Skin epidermis (tissue), 12 donors: ENCODE data around the gene CCDC106.

ENCODE experiments used
- H3K27ac ChIP-seq, 21 experiments: fragments of 200-600 bp; sonication (generic) in 11 of 21; one replicate each; pipeline ENCODE4 v1.5.0; 2020; ENCODE audit warnings: mild to moderate bottlenecking in 3 of 21, inconsistent platforms in 2 of 21, moderate library complexity in 2 of 21
- H3K4me3 ChIP-seq, 7 experiments: fragments of 200-600 bp; sonication (generic) in 2 of 7; one replicate each; pipeline ENCODE4 v1.5.0; 2020; ENCODE audit warnings: inconsistent platforms in 2 of 7, mild to moderate bottlenecking in 2 of 7, moderate library complexity in 1 of 7

Gene CCDC106

DNA sequence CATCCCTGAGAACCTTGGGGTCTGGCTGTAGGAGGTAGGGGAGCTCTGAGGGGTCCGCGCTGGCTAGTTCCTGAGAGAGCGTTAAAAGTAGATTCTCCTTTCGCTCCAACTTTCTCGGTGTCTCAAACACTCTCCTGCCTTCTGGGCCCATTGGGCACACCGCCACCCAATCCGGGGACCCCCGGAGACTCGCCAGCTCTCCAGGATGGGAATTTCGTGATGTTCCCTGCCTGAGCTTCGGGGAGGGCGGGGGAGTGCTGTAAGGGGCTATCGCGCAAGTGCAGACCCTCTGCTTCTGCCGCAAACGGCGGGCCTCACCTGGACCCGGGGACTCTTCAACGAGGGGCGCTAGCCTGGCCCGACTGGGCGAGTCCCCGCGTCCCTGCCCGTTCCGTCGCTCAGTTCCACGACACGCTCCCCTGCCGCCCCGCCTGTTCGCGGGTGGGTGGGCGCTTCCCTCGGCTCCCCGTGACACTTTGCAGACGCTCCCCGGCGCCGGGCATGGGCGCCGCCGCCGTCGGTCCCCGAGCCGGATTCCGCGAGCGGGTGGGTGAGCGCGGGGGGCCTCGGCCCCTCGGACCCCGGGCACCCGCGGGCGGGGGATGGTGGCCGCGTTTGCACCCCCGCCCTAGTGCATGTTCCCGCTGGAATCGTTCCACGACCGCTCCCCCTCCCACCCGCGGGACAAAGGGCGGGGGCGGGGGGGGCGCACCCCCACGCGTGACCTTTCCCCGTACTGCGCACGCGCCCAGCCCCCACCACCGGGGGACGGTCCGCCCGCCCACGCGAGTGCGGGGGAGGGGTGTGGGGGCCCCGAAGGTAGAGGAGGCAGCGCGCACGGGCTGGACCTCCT is at the start of gene CCDC106:
CCDC106 (plus strand) TSS at position 481 of the 853 bp plus-strand sequence. CDS start 835 bp downstream, outside the sequence.
- H3K4me3 ChIP-seq, result peak within 1 kb of the TSS; percentile 55 to 87 (median 70)
- peak within 1 kb of the TSS; percentile 43 to 91 (median 87) for H3K27ac ChIP-seq

DNA sequence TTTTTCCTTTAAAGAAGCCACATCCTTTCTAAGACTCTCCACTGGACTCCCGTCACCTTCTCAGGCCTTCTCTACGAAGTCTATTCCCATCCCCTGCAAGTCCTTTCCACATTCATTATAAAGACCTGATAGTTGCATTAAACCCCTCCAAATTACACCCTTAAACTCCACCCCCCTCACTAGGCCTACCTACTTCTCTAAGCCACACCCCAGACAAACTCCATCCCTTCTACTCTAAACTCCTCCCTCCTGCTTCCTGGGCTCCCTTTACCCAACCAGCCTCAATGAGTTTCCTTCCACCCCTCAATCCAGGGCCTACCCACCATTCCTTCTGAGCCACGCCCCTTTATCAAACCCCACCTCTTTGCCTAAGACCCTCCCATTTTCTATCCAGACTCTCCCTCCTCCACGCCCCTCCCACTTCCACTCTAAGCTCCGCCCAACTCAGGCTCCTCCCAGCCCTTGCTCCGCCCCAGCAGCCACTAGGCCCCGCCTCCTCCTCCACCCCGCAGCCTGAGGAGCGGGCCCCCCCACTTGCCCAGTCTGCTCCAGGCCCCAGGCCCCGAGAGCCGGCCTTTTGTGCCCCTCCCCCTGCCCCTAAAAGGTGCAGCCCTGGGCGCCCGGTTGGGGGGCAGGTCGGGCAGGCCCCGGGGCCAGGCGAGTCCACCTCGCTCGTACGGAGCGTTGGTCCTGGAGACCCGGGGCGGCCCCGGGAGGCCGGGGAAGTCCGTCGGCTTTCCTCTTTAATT is 49.1 kb upstream of the CCDC106 start:
- Histone ChIP-seq H3K4me3 (peak overlapping the region; percentile 60 to 94 (median 72)), H3K27ac (peak overlapping the region; percentile 57 to 99 (median 97))

- Histone ChIP-seq H3K4me3 (peak within 1 kb of the TSS; percentile 60 to 94 (median 72)), H3K27ac (peak within 1 kb of the TSS; percentile 84 to 99 (median 97))
Measured at GRCh38 chr19:55599468-55599841, 48.6 kb upstream of the CCDC106 start, which contains the start of gene FIZ1. Gene FIZ1, minus strand, starts transcription at chr19:55599517. Its CDS starts 1,652 bp downstream, at chr19:55597865.

DNA sequence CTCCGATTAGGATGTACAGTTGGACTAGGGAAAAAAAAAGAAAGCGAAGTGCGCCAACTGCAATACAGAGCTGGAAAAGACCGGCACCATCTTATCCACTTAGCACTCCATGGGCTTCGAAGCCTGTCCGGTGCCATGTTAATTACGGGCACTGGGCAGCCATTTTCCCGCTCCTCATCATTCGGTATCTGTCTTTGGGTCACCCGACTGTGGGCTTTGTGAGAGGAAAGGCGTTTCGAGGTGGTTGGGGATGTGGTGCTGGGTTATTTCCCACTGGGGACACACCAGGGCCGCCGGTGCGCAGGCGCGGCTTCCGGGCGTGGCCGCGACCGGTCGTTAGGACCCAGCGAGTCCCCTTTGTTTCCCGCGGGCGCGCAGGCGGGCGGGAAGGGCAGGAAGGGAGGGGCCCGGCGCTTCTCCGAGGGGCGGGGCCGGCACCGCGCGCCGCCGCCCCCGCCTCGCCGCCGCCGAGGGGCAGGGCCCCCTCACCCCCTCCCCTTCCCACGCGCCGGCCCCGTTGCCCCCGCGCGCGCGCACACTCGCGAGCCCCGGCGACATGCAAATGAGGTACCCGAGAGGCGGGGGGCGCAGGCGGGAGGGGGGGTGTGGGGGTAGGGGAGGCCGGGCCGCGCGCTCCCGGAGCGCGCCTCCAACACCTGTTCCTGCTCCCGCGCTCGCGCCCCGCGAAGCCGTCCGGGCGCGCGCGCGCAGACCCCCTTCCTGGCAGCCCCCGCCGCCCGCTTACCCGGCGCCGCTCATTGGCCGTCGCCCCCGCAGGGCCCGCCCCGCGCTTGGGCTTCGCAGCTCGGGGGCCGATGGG is 48.0 kb upstream of the CCDC106 start, which contains the start of gene ZNF524:
ZNF524 (plus strand) TSS at position 447 of the 820 bp plus-strand sequence. CDS start 1,825 bp downstream, outside the sequence.
- H3K27ac ChIP-seq, result peak within 1 kb of the TSS; percentile 84 to 99 (median 97)
- peak within 1 kb of the TSS; percentile 60 to 94 (median 72) for H3K4me3 ChIP-seq

DNA sequence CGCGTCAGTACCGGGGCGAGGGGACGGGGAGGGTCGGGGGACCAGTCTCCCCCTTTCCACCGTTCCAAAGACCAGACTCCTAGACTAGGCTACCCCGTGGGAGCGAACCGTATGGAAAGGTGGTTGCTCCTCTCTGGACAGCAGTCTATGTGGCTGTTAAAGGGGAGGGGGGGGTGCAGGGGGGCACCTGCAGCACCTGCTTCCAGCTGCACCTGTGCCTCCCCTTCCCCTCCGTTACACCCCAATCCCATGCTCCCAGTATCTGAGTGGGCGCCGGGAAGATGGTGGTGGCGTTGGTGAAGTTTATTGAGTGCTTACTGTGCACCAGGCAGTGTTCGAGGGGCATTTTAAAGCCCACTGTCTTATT is 47.4 kb upstream of the CCDC106 start:
- Histone ChIP-seq H3K27ac (peak overlapping the region; percentile 84 to 99 (median 97)), H3K4me3 (peak overlapping the region; percentile 60 to 94 (median 72))

GRCh38 chr19:55601084-55601483 is 46.9 kb upstream of the CCDC106 start:
- H3K27ac ChIP-seq, result peak overlapping the region in 20 of 21 experiments; percentile 4 to 99 (median 97)

DNA sequence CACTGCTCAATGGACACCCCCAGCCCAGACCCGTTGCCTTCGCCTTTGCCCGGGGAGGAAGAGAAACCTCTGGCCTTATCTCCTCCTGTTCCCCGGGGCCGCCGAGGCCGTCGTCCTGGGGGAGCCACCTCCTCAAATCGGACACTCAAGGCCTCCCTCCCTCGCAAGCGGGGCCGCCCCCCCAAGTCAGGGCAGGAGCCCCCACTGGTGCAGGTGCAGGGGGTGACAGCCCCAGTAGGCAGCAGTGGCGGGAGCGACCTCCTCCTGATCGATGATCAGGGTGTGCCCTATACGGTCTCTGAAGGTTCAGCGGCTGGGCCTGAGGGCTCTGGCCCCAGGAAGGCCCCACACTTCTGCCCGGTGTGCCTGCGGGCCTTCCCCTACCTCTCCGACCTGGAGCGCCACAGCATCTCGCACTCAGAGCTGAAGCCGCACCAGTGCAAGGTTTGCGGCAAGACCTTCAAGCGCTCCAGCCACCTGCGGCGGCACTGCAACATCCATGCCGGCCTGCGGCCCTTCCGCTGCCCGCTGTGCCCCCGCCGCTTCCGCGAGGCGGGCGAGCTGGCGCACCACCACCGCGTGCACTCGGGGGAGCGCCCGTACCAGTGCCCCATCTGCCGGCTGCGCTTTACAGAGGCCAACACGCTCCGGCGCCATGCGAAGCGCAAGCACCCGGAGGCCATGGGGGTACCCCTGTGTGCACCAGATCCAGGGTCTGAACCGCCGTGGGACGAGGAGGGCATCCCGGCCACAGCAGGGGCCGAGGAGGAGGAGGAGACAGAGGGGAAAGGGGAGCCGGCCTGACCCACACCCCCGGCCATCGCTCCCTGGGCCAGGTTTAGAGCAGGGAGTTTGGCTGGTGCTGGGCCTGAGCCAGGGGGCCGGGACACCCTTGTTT is 45.7 kb upstream of the CCDC106 start:
- H3K4me3 ChIP-seq, result no peak overlapping the region
- H3K27ac ChIP-seq, result peak overlapping the region in 6 of 21 experiments; percentile 5 to 99 (median 98)

More at GRCh38 chr19:55601084-55601483, 46.9 kb upstream of the CCDC106 start:
- peak overlapping the region; percentile 60 to 94 (median 72) for H3K4me3 ChIP-seq

- no peak overlapping the region for H3K4me3 ChIP-seq
- H3K27ac ChIP-seq, result peak overlapping the region in 1 of 21 experiments; percentile 5
Measured at GRCh38 chr19:55603115-55603514, 44.9 kb upstream of the CCDC106 start.

DNA sequence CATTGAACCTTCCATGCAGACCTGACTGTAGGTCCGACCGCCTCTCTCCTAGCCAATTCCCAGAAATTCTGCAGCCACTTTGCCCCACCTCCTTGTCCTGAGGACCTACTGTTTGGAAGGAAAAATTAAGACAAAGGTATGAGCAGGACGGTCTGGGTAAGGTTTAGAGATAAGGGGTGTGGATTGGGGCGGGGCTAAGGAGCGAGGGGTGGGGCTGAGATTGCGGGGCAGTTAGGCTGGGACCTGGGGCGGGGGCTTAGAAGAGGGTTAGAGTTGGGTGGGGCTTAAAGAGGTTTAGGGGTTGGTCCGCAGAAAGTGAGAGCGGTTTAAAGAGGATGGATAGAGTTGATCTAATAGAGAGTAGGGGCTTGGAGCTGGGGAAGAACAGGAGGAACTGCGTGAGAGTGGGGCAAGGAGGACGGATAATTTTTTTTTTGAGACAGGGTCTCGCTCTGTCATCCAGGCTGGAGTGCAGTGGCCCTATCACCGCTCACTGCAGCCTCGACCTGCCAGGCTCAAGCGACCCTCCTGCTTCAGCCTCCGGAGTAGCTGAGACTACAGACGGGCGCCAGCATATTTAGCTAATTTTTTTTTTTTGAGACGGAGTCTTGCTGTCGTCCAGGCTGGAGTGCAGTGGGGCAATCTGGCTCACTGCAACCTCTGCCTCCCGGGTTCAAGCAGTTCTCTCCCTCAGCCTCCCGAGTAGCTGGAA is 44.3 kb upstream of the CCDC106 start:
- Histone ChIP-seq H3K27ac (peak overlapping the region in 14 of 21 experiments; percentile 94 to 100 (median 97)), H3K4me3 (peak overlapping the region in 2 of 7 experiments; percentile 87 to 92)

DNA sequence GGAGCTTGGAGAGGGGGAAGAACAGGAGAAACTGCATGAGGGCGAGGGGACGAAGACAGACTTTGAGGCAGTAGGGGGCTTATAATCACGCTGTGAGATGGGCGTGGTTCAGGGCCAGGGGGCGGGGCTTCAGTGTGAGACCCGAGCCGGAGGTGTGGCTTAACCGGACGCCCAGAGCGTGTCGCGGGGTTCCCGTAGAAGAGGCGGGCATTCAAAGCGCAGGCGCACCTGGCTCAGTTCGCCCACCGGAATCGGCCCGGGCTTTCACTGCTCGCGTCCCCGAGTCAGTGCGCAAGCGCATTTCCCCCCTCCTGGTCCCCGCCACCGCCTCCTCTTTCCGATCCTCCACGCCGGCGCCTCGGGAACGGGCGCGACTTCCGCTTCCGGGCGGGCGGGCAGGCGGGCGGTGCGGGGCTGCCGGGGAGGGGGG is 42.8 kb upstream of the CCDC106 start:
- H3K27ac ChIP-seq, result peak overlapping the region; percentile 83 to 100 (median 96)
- H3K4me3 ChIP-seq, result peak overlapping the region; percentile 69 to 97 (median 87)

- Histone ChIP-seq H3K27ac (peak within 1 kb of the TSS; percentile 83 to 100 (median 96)), H3K4me3 (peak within 1 kb of the TSS; percentile 69 to 97 (median 87))
Measured at GRCh38 chr19:55605637-55606470, 42.2 kb upstream of the CCDC106 start, which contains the start of gene ZNF865. Gene ZNF865, plus strand, starts transcription at chr19:55605647. Its CDS starts 7,972 bp downstream, at chr19:55613619.

GRCh38 chr19:55606471-55606787 is 41.6 kb upstream of the CCDC106 start:
- Histone ChIP-seq H3K4me3 (peak overlapping the region in 6 of 7 experiments; percentile 69 to 97 (median 87)), H3K27ac (peak overlapping the region in 19 of 21 experiments; percentile 83 to 100 (median 97))

- H3K4me3 ChIP-seq, result peak overlapping the region in 2 of 7 experiments; percentile 87 to 97
- peak overlapping the region in 12 of 21 experiments; percentile 93 to 100 (median 97) for H3K27ac ChIP-seq
Measured at GRCh38 chr19:55606817-55607216, 41.2 kb upstream of the CCDC106 start.

DNA sequence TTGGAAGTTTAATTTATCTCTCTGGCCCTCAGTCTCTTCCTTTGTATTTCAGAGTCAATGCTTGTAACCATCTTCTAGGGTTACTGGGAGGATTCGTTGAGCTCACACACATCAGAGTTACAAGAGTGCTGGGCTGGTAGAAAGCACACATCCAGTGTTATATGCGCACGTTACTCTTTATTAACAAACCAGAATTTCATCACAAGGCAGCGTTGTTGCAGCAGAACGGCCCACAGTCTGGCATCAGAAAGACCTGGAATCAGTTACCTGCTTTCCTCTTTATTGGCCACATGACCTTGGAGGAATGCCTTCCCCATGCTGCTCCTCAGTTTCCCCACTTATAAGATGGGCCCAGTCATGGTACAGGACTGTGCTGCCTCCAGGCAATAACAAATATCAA is 38.7 kb upstream of the CCDC106 start:
- Histone ChIP-seq H3K4me3 (no peak overlapping the region), H3K27ac (no peak overlapping the region)

- Histone ChIP-seq H3K27ac (peak overlapping the region in 1 of 21 experiments; percentile 22), H3K4me3 (no peak overlapping the region)
Measured at GRCh38 chr19:55611300-55611982, 36.6 kb upstream of the CCDC106 start.
